ENCODE results near the gene LATS2. TPM values are rescaled to one million over a fixed set of nuclear protein-coding genes. Genes with fewer than 3 reads are reported as not detected.

Gene LATS2
- total RNA-seq, 1 donor from 2014 or later: 11.6 TPM

- peak; percentile 61 for DNase-seq (ENCODE audit: low spot score)
- ATAC-seq: peak; percentile 81
Measured at GRCh38 chr13:20924758-20925394, 136.5 kb downstream of the LATS2 start.

GRCh38 chr13:20923272-20923671 lies 138.1 kb downstream of the LATS2 start:
- no peak for ATAC-seq
- peak; percentile 24 for DNase-seq (ENCODE audit: low spot score)

Other genes starting within 250 kb of the LATS2 start
- gene XPO4, start 158.8 kb downstream of the LATS2 start, total RNA-seq: 5.2 TPM
- 86.3 TPM for gene SAP18, start 78.5 kb upstream of the LATS2 start, total RNA-seq
- 0.18 TPM for gene SKA3, start 115.0 kb upstream of the LATS2 start, total RNA-seq
- 12.3 TPM for gene MRPL57, start 115.1 kb upstream of the LATS2 start, total RNA-seq

Measured in left lobe of liver (tissue), 2 donors.